ENCODE data around the gene VMAC. TPM values are rescaled to one million over a fixed set of nuclear protein-coding genes. Genes with fewer than 3 reads are reported as not detected.
"Not testable (repeated sequence)": the region's sequence is repeated elsewhere in the genome, so short reads cannot be mapped to it uniquely, and the experiment has no call there.

VMAC gene
- 1 to 10 TPM; 4.4 to 6.7 TPM for total RNA-seq

DNA sequence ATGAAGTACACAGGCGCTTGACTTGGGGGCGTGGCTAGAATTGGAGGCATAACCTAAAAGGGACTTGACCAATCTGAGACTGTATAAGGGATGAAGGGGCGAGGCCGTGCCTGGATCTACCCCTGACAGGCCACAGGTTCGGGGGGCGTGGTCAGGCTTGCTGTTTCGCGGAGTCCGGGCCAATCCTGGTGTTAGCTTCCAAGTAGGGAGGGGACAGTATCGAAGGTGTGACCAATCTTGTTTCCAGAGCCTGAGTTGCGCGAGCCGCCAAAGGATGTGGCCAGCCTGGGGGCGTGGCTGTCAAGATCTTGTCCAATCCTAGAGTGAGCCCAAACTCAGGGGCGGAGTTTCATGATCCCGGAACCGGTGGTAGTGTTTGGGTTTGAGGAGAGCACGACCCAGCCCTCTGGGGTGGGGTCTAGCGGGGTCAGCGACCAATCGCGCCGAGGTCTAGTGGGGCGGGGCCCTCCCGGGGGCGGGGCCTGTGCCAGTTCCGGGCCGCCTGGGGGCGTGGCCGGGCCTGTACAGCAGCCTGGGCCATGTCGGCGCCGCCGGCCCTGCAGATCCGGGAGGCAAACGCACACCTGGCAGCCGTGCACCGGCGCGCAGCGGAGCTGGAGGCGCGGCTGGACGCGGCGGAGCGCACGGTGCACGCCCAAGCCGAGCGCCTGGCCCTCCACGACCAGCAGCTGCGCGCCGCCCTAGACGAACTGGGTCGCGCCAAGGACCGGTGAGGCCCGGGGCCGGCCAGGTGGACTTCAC lies at the start of gene VMAC:
Gene VMAC (plus strand): TSS at position 521 of the 762 bp plus-strand sequence. CDS start 19 bp downstream, at position 540.
- DNase-seq (ENCODE audit: low spot score): peak; percentile 100
- Mint-ChIP-seq H3K4me1 (ENCODE audit: low read depth in 2 of 2) (peaks cover 23% of the 10 kb centered on the region in 2 donors), H3K9me3 (no peaks in the 10 kb centered on the region), H3K36me3 (no peaks in the 10 kb centered on the region), H3K4me3 (peak within 1 kb of the TSS; percentile 95), H3K27me3 (no peaks in the 10 kb centered on the region), H3K27ac (peak within 1 kb of the TSS; percentile 96 to 97)
- peak; percentile 89 to 90 for ATAC-seq

DNA sequence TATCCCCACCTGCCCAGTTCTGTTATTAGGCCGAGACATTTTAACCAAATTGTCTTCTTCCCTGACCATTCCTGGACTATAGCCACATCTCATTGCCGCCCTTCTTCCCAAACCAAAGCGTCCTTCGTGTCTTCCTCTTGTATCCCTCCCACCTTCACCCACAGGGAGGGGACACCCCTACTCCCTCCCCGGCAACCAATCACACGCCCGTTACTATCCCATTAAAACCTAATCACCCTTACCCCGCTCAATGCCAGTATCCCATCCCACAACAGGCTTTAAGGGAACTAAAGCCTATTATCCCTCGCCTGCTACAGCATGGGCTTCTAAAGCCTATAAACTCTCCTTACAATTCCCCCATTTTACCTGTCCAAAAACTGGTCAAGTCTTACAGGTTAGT lies 49.5 kb upstream of the VMAC start:
- not testable (repeated sequence) for H3K9me3 Mint-ChIP-seq; H3K36me3 Mint-ChIP-seq; H3K27ac Mint-ChIP-seq; H3K27me3 Mint-ChIP-seq; H3K4me1 Mint-ChIP-seq (ENCODE audit: low read depth in 2 of 2); DNase-seq (ENCODE audit: low spot score); ATAC-seq; H3K4me3 Mint-ChIP-seq

DNA sequence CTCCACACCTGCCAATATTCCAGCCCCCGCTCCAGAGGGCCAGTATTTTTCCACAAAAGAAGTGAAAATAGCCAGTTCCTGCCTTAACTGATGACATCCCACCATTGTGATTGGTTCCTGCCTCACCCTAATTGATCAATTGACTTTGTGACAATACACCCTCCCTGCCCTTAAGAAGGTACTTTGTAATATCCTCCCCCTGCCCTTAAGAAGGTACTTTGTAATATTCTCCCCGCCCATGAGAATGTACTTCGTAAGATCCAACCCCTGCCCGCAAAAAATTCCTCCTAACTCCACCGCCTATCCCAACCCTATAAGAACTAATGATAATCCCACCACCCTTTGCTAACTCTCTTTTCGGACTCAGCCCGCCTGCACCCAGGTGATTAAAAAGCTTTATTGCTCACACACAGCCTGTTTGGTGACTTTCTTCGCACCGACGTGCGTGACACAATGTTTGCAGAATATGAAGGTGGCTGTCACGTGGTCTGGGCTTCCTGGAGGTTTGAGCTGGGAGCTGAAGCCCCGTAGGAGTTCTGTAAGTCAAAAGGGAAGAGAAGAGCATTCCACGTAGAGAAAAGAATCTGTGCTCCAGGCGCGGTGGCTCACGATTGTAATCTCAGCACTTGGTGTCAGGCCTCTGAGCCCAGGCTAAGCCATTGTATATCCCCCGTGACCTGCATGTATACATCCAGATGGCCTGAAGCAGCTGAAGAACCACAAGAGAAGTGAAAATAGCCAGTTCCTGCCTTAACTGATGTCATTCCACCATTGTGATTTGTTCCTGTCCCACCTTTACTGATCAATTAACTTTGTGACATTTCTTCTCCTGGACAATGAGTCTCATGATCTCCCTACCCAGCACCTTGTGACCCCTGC lies 47.2 kb upstream of the VMAC start:
- Mint-ChIP-seq H3K9me3 (no peaks in the 10 kb centered on the region), H3K4me3 (no peak overlapping the region), H3K27me3 (no peaks in the 10 kb centered on the region), H3K4me1 (ENCODE audit: low read depth in 2 of 2) (no peaks in the 10 kb centered on the region), H3K36me3 (no peaks in the 10 kb centered on the region), H3K27ac (no peak overlapping the region)
- ATAC-seq: no peak
- no peak for DNase-seq (ENCODE audit: low spot score)

- H3K27ac Mint-ChIP-seq: no peak overlapping the region
- H3K36me3 Mint-ChIP-seq: no peaks in the 10 kb centered on the region
- DNase-seq (ENCODE audit: low spot score) (no peak), ATAC-seq (no peak)
- no peaks in the 10 kb centered on the region for H3K27me3 Mint-ChIP-seq
- H3K4me3 Mint-ChIP-seq: no peak overlapping the region
- no peaks in the 10 kb centered on the region for H3K9me3 Mint-ChIP-seq
- peaks cover 6 to 17% of the 10 kb centered on the region in 2 donors for H3K4me1 Mint-ChIP-seq (ENCODE audit: low read depth in 2 of 2)
Observed at GRCh38 chr19:5863030-5863665, 41.5 kb upstream of the VMAC start.

GRCh38 chr19:5864013-5864720 lies 40.5 kb upstream of the VMAC start:
- ATAC-seq: no peak
- Mint-ChIP-seq H3K27me3 (no peaks in the 10 kb centered on the region), H3K4me3 (no peak overlapping the region), H3K4me1 (ENCODE audit: low read depth in 2 of 2) (peaks cover 6 to 17% of the 10 kb centered on the region in 2 donors), H3K9me3 (no peaks in the 10 kb centered on the region), H3K27ac (no peak overlapping the region), H3K36me3 (no peaks in the 10 kb centered on the region)
- no peak for DNase-seq (ENCODE audit: low spot score)

DNA sequence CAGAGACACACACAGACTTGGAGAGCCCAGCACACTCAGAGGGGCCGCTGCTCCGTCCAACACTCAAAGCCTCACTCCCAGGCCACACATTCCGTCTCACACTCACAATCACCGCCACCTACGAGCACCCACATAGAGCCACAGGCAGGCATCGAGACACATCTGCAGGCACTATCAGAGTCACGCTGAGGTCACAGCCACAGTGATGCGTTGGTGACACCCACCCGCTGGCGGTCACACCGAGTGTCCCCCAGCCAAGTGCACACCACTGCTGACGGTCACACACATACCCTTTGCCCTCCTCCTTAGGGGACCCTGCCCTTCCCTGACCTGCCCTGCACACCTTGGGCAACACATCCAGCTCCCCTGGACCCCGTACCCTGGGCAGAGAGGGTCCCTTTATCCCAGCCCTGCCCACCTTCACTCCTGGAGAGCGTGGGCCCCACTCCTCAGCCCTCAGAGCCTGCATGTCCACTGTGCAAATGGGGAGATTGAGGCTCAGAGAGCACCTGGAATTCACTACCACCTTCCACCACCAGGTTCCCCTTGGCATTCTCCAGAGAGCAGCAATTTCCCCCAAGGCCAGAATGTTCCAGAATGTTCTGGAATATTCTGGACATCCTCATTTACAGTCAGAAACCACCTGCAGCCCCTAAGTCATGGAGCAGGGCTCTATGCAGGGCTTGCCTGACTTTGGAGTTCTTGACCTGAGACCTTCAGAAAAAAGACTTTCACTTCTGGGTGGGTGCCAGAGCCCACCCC lies 39.8 kb upstream of the VMAC start:
- Mint-ChIP-seq H3K4me3 (no peak overlapping the region), H3K4me1 (ENCODE audit: low read depth in 2 of 2) (peaks cover 6 to 17% of the 10 kb centered on the region in 2 donors), H3K27ac (peak overlapping the region in 1 of 2 donors; percentile 45), H3K36me3 (no peaks in the 10 kb centered on the region), H3K27me3 (no peaks in the 10 kb centered on the region), H3K9me3 (no peaks in the 10 kb centered on the region)
- ATAC-seq (peak; percentile 21 to 66), DNase-seq (ENCODE audit: low spot score) (no peak)

DNA sequence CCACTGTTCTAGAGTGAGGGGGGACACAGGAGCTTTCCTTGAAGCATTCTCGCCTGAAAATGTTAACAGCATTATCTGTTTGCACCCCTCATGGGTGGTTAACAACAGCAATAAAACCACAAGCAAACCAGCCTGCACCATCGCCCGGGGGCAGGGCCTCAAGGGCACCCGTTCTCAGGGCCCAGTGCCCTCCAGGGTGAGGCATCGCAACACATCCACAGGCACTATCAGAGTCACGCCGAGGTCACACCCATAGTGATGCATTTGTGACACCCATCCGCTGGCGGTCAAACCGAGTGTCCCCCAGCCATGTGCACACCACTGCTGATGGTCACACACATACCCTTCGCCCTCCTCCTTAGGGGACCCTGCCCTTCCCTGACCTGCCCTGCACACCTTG lies 38.9 kb upstream of the VMAC start:
- no peaks in the 10 kb centered on the region for H3K36me3 Mint-ChIP-seq
- H3K4me1 Mint-ChIP-seq (ENCODE audit: low read depth in 2 of 2): peaks cover 6 to 17% of the 10 kb centered on the region in 2 donors
- H3K27me3 Mint-ChIP-seq: no peaks in the 10 kb centered on the region
- no peaks in the 10 kb centered on the region for H3K9me3 Mint-ChIP-seq
- ATAC-seq (peak; percentile 7 to 70), DNase-seq (ENCODE audit: low spot score) (no peak)
- no peak overlapping the region for H3K4me3 Mint-ChIP-seq
- peak overlapping the region in 1 of 2 donors; percentile 45 for H3K27ac Mint-ChIP-seq

DNA sequence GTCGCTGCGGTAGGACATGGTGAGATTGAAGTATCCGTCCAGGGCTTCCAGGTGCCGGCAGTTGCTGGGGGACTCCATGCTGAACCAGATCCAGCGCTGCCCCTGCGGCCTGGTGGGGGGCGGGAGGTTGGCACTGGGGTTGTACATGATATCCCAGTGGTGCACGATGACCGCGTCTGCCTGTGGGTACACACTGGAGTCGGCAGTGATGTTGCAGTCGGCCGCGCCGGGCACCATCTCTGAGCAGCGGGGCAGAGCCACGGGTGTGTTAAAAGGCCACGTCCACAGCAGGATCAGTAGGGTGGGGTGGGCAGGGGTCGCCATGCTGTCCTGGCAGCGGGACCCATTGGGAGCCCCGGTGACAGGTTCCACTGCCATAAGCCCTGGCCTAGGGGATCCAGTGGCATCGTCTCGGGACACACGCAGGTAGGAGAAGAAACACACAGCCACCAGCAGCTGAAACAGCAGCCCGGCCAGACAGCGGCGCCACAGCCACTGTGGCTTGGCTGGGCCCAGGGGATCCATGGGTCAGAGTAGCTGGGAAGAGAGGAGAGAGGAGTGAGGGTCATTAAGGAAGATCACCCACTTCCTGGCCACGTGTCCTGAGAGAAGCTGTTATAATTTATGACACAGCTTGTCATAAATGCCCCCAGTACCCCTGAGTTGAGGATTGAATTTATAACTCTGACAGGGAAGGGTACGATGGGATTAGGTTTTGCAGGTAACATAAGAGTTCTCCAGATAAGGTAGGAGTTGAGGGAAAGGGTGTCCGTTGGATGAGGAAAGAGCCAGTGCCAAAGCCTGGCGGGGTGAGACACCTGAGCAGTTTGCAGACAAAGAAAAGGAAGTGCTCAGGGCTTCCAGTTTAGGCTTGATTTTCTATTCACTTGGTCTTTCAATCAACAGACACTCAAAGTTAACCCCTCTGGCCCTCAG lies 37.2 kb upstream of the VMAC start:
- Mint-ChIP-seq H3K9me3 (no peaks in the 10 kb centered on the region), H3K27ac (peak overlapping the region in 1 of 2 donors; percentile 7), H3K4me1 (ENCODE audit: low read depth in 2 of 2) (peaks cover 6 to 17% of the 10 kb centered on the region in 2 donors), H3K27me3 (no peaks in the 10 kb centered on the region), H3K36me3 (no peaks in the 10 kb centered on the region), H3K4me3 (no peak overlapping the region)
- DNase-seq (ENCODE audit: low spot score): no peak
- ATAC-seq: no peak

- no peak for DNase-seq (ENCODE audit: low spot score)
- Mint-ChIP-seq H3K36me3 (no peaks in the 10 kb centered on the region), H3K9me3 (no peaks in the 10 kb centered on the region), H3K27me3 (no peaks in the 10 kb centered on the region), H3K27ac (no peak overlapping the region), H3K4me3 (no peak overlapping the region), H3K4me1 (ENCODE audit: low read depth in 2 of 2) (peaks cover 0 to 1% of the 10 kb centered on the region in 2 donors)
- no peak for ATAC-seq
Observed at GRCh38 chr19:5870986-5871394, 33.7 kb upstream of the VMAC start.

- ATAC-seq: no peak
- Mint-ChIP-seq H3K27ac (no peak overlapping the region), H3K27me3 (no peaks in the 10 kb centered on the region), H3K9me3 (no peaks in the 10 kb centered on the region), H3K36me3 (no peaks in the 10 kb centered on the region), H3K4me1 (ENCODE audit: low read depth in 2 of 2) (no peaks in the 10 kb centered on the region), H3K4me3 (no peak overlapping the region)
- DNase-seq (ENCODE audit: low spot score): no peak
Observed at GRCh38 chr19:5873617-5874199, 31.0 kb upstream of the VMAC start.

DNA sequence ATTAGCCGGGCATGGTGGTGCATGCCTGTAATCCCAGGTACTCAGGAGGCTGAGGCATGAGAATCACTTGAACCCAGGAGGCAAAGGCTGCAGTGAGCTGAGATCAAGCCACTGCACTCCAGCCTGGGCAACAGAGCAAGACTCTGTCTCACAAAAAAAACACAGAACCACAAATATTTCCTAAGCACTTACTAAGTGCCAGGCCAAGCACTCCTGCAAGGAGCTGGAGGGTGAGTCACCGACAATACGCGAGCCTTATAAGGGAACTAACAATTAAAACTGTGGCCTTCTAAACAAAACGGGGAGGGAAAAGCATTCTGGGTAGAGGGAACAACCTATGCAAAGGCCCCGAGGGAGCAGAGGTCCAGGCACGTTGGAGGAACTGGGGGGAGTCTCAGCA lies 30.2 kb upstream of the VMAC start:
- not testable (repeated sequence) for ATAC-seq; H3K4me3 Mint-ChIP-seq; H3K36me3 Mint-ChIP-seq; H3K9me3 Mint-ChIP-seq; H3K27ac Mint-ChIP-seq; H3K4me1 Mint-ChIP-seq (ENCODE audit: low read depth in 2 of 2); H3K27me3 Mint-ChIP-seq; DNase-seq (ENCODE audit: low spot score)

GRCh38 chr19:5877427-5877826 lies 27.2 kb upstream of the VMAC start:
- H3K4me3 Mint-ChIP-seq: no peak overlapping the region
- DNase-seq (ENCODE audit: low spot score): no peak
- no peaks in the 10 kb centered on the region for H3K4me1 Mint-ChIP-seq (ENCODE audit: low read depth in 2 of 2)
- no peaks in the 10 kb centered on the region for H3K36me3 Mint-ChIP-seq
- no peaks in the 10 kb centered on the region for H3K9me3 Mint-ChIP-seq
- ATAC-seq: no peak
- no peak overlapping the region for H3K27ac Mint-ChIP-seq
- peaks cover 0 to 3% of the 10 kb centered on the region in 2 donors for H3K27me3 Mint-ChIP-seq

Data from natural killer cell treated with Interleukin-12 subunit alpha and Interleukin-12 subunit beta and Interleukin-15 and Interleukin-18, amount 100 ng/mL, for 72 hours (primary cell).